PC-3 (cell line): ENCODE measurements around the gene CAMTA1.

ENCODE experiments used
- EZH2 ChIP-seq: fragments of 300-600 bp; sonication (generic); IDR thresholded peaks from one replicate; pipeline ENCODE4 v1.6.1; 2017; ENCODE audit warnings: antibody characterized with exemption, mild to moderate bottlenecking, low read length; ENCODE audit not compliant: unreplicated experiment
- EZH2phosphoT487 ChIP-seq: fragments of 300-600 bp; sonication (generic); IDR thresholded peaks from 2 replicates; pipeline ENCODE4 v1.6.1; 2018; ENCODE audit warnings: mild to moderate bottlenecking, antibody characterized with exemption, low read length, borderline replicate concordance
- TF ChIP-seq, protein P1 (sequence below): fragments of 300-600 bp; sonication (generic); conservative IDR thresholded peaks from 2 replicates; pipeline ENCODE4 v1.5.1; 2017; ENCODE audit warnings: antibody characterized with exemption, low read depth, mild to moderate bottlenecking, low read length

DNA sequence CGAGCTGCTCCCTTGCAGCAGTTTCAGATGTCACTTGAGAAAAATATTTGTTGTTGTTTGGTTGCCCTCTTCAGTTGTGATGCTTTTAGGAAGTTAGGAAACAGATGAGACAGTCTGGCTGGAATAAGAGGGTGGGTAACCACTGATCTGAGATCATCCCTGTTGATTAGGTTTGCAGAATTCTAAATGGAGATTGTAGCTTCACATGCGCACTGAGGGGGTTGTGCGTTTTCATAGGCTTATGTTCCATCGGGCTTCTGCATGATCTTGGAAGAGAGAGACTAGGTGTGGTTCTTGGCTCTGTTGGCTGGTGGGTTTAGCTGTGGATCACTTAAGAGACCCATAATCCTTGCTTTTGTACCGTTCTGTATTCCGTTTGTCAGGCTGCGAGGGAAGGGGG, 108.1 kb downstream of the CAMTA1 start:
- TF ChIP-seq, protein P1, sequence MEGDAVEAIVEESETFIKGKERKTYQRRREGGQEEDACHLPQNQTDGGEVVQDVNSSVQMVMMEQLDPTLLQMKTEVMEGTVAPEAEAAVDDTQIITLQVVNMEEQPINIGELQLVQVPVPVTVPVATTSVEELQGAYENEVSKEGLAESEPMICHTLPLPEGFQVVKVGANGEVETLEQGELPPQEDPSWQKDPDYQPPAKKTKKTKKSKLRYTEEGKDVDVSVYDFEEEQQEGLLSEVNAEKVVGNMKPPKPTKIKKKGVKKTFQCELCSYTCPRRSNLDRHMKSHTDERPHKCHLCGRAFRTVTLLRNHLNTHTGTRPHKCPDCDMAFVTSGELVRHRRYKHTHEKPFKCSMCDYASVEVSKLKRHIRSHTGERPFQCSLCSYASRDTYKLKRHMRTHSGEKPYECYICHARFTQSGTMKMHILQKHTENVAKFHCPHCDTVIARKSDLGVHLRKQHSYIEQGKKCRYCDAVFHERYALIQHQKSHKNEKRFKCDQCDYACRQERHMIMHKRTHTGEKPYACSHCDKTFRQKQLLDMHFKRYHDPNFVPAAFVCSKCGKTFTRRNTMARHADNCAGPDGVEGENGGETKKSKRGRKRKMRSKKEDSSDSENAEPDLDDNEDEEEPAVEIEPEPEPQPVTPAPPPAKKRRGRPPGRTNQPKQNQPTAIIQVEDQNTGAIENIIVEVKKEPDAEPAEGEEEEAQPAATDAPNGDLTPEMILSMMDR: no peak
- TF ChIP-seq EZH2phosphoT487 (no peak), EZH2 (no peak)
